CD4-positive, alpha-beta T cell treated with Interferon alpha-2 for 1 hour (primary cell): ENCODE measurements around the gene AFF3.
A peak's percentile ranks its signal among the peaks of the same experiment; 100 is the strongest.

ENCODE experiments used
- DNase-seq, 2 donors: peaks; one replicate each; pipeline ENCODE4 v3.0.0-alpha.2; 2020 to 2022

AFF3 gene

GRCh38 chr2:100067784-100068183 lies 74.6 kb downstream of the AFF3 start:
- DNase-seq: no peak

DNA sequence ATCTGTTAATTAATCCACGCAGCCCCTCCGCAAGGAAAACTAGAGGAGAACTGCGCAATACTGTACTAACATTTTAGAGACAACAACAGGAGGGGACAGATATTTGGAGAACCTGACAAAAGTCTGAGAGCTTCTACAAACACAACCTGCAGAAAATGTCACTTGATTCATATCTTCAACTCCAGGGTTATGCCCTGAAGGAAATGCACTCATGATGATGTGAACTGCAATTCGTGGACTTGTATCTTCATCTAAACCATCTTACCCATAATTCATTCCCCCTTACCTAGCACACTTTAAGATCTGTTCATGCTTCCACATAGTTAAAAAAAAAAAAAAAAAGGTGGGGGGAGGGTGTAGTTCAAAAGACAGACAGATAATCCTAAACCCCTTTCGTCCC lies 75.5 kb downstream of the AFF3 start:
- no peak for DNase-seq

DNA sequence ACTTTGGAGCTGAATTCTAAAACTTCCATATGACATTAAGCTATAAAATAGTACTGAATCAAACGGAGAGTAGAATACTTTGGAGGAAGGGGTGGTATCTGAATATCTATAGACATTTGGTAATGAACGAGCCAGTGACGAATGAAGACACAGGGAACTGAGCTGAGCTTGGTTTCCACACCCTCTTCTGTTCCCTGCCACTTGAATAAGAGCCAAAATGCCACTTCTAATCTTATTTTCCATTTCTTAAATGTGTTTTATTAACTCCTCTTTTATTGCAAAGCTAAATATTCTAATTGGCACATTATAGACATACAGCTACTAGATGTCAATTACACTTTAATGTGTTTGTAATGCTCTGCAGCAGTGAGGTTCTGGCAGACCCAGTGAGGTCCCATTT lies 76.1 kb downstream of the AFF3 start:
- no peak for DNase-seq

- DNase-seq: no peak
Measured at GRCh38 chr2:100064592-100065428, 77.6 kb downstream of the AFF3 start.

DNA sequence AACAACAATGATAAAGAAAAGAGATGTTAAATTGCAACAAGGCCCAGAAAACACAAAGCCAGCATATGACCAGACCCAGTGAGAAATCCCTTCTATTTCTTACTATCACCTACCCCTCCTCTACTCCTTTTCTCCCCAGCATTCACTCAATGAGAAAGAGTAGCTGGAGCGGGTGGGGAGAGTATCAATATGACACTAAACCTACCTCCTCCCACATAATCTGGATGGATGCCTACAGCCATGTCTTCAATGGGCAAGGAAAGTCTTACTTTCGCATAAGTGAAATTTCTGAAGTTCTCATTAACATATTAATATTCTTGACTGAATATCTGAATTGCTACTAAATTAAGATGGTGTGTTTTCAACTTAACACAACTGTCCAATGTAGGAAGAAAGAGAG lies 78.2 kb downstream of the AFF3 start:
- DNase-seq: no peak

GRCh38 chr2:100063459-100063953 lies 78.9 kb downstream of the AFF3 start:
- no peak for DNase-seq

- DNase-seq: no peak
Measured at GRCh38 chr2:100062336-100062735, 80.1 kb downstream of the AFF3 start.

DNA sequence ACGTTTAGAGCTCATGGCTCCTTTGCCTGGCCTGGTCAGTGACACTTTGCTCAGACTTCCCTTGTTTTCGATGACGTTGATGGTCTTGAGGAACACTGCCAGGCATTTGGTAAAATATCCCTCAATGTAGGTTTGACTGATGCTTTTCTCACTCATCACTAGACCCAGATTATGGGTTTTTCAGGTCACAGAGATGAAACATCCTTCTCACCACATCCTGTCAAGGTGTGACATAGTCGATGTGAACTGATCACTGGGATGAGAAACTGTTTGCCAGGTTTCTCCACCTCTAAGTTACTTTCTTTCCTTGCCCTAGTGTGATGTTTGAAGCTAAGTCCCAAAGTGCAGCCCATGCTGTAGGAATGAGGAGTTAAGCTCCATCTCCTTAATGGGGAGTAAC lies 81.5 kb downstream of the AFF3 start:
- peak in 1 of 2 donors; percentile 35 for DNase-seq

DNA sequence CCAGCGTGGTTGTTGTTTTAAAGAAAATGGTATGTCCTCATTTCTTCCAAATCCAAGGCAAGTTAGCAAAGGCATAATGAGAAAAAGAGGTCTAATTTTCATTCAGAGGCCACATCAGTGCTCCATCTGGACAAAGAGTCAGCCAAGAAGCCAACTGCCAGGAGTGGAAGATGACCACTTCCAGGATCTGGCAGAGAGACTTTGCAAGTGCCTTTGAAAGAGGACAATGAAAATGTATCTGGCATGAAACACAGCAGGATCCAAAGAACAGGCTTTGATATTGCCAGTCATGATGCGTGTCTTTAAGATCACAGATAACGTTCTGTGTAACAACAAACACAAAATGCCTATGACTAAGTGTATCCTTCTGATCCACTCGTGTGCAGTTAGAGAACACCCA lies 82.8 kb downstream of the AFF3 start:
- DNase-seq: no peak

- DNase-seq: no peak
Measured at GRCh38 chr2:100057901-100058261, 84.5 kb downstream of the AFF3 start.

DNA sequence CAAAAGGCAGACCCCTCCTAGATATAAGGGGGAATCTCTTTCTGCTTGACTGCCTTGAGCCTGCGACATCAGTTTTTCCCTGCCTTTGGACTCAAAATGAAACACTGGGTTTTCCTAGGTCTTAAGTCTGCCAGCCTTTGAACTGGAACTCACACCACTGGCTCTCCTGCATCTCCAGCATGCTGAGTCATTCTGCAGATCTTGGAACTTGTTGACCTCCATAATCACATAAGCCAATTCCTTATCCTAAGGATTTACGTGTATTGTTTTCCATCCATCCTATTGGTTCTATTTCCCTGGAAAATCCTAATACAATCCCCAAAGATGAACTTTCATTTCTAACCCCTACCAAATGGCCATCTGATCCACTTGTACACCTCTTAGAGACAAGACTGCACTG lies 88.0 kb downstream of the AFF3 start:
- no peak for DNase-seq

GRCh38 chr2:100053087-100053885 lies 89.1 kb downstream of the AFF3 start:
- no peak for DNase-seq

DNA sequence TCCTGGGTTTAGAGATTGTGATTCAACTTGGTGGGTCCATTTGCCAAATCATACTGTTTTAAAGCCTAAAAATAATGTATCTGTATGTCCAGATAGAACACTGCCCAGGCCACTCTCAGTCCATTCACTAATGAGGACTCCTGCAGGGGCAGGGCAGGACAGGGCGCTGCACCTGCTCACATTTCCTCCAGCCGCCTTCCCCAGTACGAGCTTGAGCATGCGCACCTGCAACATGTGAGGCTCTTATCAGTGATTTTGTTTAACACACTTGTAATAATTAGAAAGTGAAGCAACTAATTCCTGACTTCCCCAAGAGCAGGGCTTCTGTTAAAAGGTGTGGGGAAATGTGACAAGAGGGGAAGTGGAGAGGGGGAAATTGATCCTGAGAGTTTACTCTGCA lies 89.7 kb downstream of the AFF3 start:
- no peak for DNase-seq

DNA sequence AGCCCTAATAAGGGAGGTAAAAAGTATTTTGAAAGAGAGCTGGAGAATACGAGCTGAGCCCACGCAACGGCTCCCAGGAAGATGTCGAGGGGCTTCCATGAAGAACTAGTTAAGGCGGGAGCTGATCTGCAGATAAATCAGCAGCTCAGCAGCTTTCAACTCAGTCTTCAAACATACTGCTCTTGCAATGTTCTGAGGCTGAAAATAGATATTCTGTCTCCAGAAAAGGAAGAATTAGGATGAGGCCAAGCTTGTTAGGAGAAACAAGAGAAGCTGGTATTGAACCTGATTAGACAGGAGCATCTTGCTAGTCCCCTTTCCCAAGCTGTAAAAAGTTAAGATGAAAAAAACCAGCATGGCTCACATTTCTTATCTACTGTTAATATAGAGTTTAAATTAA lies 91.1 kb downstream of the AFF3 start:
- no peak for DNase-seq

- no peak for DNase-seq
Measured at GRCh38 chr2:100050685-100051084, 91.7 kb downstream of the AFF3 start.

DNA sequence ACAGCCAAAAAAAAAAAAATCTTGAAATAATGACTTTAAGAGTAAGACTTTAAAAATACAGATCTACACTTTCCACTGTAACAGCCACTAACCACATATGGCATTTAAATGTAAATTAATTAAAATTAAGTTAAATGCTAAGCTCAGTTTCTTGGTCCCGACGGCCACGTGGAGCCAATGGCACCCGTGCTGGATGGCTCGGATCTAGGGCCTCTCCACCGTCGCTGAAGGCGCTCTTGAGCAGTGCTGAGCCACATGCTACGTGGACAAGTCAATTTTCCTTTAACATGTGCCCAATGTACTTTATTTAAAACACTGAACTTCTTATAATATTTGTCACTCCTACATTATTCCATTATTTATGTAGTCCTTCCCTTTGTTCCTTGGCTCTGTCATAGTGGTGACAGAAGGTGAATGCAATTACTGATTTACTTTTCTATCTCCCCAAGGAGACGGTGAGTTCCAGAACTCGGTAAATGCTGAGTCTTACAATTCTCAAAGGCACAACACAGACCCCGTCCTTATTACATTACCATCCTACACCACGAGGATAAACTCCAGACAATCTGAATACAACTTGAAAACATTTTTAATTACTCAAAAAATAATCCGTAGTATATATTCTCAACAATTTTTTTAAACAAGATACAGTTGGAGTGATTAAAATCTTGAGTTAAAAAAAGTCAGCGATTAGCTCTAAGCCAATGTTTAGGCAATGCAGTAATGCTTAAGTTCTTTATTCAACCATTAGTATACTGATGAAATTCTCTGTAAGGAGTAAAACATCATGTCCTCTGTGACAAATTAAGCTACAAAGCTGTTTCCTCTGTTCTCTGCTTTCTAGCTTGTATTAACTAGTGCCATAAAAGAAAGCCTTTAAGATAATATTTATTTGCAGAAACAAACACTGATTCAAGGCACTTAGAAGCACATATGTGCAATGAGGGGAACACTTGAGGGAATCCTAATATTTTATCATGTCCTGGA lies 95.1 kb downstream of the AFF3 start:
- DNase-seq: no peak

DNA sequence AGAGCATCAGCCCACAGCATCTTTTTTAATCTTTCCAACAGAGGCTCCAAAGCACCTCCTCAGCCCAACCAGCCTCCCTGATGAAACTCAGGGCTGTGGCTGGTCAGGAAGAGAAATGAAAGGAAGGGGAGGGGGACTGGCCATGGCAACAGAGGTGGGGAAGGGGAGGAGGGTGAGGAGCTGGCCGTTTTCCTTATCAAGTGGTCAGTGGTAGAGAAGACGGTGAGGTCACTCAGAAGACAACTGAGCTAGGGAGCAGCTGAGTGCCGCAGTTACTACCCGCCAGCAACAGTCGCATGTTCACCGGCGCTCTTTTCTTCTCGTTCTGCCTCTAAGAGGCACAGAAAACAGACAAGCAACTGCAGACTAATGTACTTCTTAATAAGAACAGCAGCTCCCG lies 97.4 kb downstream of the AFF3 start:
- DNase-seq: no peak

- DNase-seq: no peak
Measured at GRCh38 chr2:100043891-100044255, 98.5 kb downstream of the AFF3 start.

GRCh38 chr2:100043081-100043890 lies 99.1 kb downstream of the AFF3 start:
- DNase-seq: no peak

DNA sequence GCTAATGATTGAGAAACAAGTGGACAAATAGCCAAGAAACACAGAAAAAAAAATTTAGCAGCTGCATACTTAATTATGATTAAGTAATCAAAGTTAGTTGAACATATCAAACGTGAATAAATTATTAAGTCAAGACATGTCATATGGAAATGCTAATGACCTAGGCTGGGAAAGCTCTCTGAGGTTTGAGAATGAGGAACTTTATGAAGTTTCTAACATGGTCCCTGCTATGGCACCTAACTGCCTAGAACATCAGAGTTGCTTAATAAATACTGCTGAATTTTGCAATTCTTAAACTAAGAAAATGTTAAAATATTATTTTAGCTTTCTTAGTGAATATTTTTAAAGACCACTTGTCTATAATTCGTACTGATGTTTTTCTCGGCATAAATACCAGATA lies 99.8 kb downstream of the AFF3 start:
- no peak for DNase-seq

- no peak for DNase-seq
Measured at GRCh38 chr2:100041946-100042345, 100.4 kb downstream of the AFF3 start.

GRCh38 chr2:100041385-100041784 lies 101.0 kb downstream of the AFF3 start:
- no peak for DNase-seq
